Spleen (tissue), 13 donors: ENCODE data around the gene CCDC88B. TPM values are rescaled to one million over a fixed set of nuclear protein-coding genes. Genes with fewer than 3 reads are reported as not detected.

Experiments
- DNase-seq: peaks from one replicate; pipeline ENCODE4 v3.0.0-alpha.2; 2020
- H3K27ac ChIP-seq, 8 donors: fragments of 200-600 bp; sonication (generic) in 7 of 8; 1 replicate in 4 of 8; 2 replicates in 4 of 8; pipeline versions ENCODE4 v1.5.0 to v1.8.0; 2016 to 2021; ENCODE audit warnings: inconsistent platforms in 4 of 8, mild to moderate bottlenecking in 4 of 8, moderate library complexity in 1 of 8
- H3K27me3 ChIP-seq, 7 donors: fragments of 200-600 bp; sonication (generic) in 6 of 7; replicated peaks in 1 of 7; 1 replicate in 4 of 7; 2 replicates in 3 of 7; pipeline versions ENCODE4 v1.5.0 to v1.8.0; 2016 to 2021; ENCODE audit warnings: inconsistent platforms in 3 of 7, mild to moderate bottlenecking in 1 of 7
- H3K36me3 ChIP-seq, 6 donors: fragments of 200-600 bp; sonication (generic) in 5 of 6; 1 replicate in 4 of 6; 2 replicates in 2 of 6; pipeline versions ENCODE4 v1.5.0 to v1.8.0; 2016 to 2021; ENCODE audit warnings: inconsistent platforms in 2 of 6
- H3K4me1 ChIP-seq, 6 donors: fragments of 200-600 bp; sonication (generic) in 5 of 6; 1 replicate in 3 of 6; 2 replicates in 3 of 6; pipeline versions ENCODE4 v1.5.0 to v1.8.0; 2016 to 2021; ENCODE audit warnings: inconsistent platforms in 3 of 6
- H3K4me3 ChIP-seq, 8 donors: fragments of 200-600 bp; sonication (generic) in 7 of 8; 1 replicate in 4 of 8; 2 replicates in 4 of 8; pipeline versions ENCODE4 v1.5.0 to v1.8.0; 2016 to 2021; ENCODE audit warnings: inconsistent platforms in 4 of 8, mild to moderate bottlenecking in 4 of 8, moderate library complexity in 2 of 8
- H3K9me3 ChIP-seq, 8 donors: fragments of 200-600 bp; sonication (generic) in 7 of 8; 1 replicate in 4 of 8; 2 replicates in 4 of 8; pipeline versions ENCODE4 v1.5.0 to v1.8.0; 2016 to 2021; ENCODE audit warnings: inconsistent platforms in 4 of 8
- POLR2A ChIP-seq, 3 donors: fragments of 450-650 bp; IDR thresholded peaks; one replicate each; pipeline ENCODE4 v1.5.1; 2017; ENCODE audit warnings: antibody characterized with exemption in 3 of 3, mild to moderate bottlenecking in 1 of 3
- POLR2AphosphoS5 ChIP-seq, 3 donors: sonication (generic); formaldehyde crosslinking; IDR thresholded peaks; one replicate each; pipeline ENCODE4 v1.5.1; 2017; ENCODE audit warnings: antibody characterized with exemption in 3 of 3
- WGBS, 5 donors: extraction: QIAGEN DNeasy Blood & Tissue Kit in 3 of 5; methylation state at CpG; one replicate each; pipeline versions ENCODE4 v1.1.5 to v1.1.7; 2013 to 2018; 5-methylcytosine and 5-hydroxymethylcytosine counted together
- intact Hi-C: fragments of 100-400 bp; cut with DNase I; formaldehyde crosslinking; loops from one replicate; pipeline ENCODE4 v1.15.0; 2023; ENCODE audit warnings: low total_unique reads
- long read RNA-seq, 2 donors: transcript quantifications; one replicate each; lab custom pipeline, GENCODE V29; 2026
- polyA plus RNA-seq, 3 donors: library from polyadenylated mRNA; stranded (reverse); fragments of 200-250 nt; gene quantifications; one replicate each; pipeline ENCODE4 v1.2.1, GENCODE V29; 2013
- total RNA-seq, 7 donors: library from RNA; depleted of rRNA in 3 of 7; stranded (reverse); fragments of >200 nt in 3 of 7; fragmentation: NEBNext Ultra II Directional in 4 of 7; extraction: Animal tissue kit (Norgen Biotek cat#: 25700) in 4 of 7; gene quantifications; one replicate each; pipeline versions ENCODE4 v1.1.0 to v1.2.1, GENCODE V29; 2016 to 2021
- TF ChIP-seq, protein P1 (sequence below), 11 experiments: fragments of 200-600 bp in 7 of 11; fragments of 450-650 bp in 4 of 11; sonication (generic) in 4 of 11; IDR thresholded peaks in 8 of 11; conservative IDR thresholded peaks in 3 of 11; 1 replicate in 7 of 11; 2 replicates in 4 of 11; pipeline versions ENCODE4 v1.4.0 to v1.8.0; 2016 to 2021; ENCODE audit warnings: antibody characterized with exemption in 11 of 11, inconsistent platforms in 4 of 11, mild to moderate bottlenecking in 1 of 11
- donor health status: healthy with polysubstance abuse.
- donor health status: DM: no; HTN: no; CAD: no; lungs with moderate emphysema.
- donor health status: DM: no; HTN: no; CAD: no.
- donor health status: Bipolar disorder and iron deficiency.
- donor health status: healthy.
- donor health status: DM: no; HTN: no; CAD: no.
- donor health status: DM: yes; HTN: yes; CAD: no.

The CCDC88B gene, protein sequence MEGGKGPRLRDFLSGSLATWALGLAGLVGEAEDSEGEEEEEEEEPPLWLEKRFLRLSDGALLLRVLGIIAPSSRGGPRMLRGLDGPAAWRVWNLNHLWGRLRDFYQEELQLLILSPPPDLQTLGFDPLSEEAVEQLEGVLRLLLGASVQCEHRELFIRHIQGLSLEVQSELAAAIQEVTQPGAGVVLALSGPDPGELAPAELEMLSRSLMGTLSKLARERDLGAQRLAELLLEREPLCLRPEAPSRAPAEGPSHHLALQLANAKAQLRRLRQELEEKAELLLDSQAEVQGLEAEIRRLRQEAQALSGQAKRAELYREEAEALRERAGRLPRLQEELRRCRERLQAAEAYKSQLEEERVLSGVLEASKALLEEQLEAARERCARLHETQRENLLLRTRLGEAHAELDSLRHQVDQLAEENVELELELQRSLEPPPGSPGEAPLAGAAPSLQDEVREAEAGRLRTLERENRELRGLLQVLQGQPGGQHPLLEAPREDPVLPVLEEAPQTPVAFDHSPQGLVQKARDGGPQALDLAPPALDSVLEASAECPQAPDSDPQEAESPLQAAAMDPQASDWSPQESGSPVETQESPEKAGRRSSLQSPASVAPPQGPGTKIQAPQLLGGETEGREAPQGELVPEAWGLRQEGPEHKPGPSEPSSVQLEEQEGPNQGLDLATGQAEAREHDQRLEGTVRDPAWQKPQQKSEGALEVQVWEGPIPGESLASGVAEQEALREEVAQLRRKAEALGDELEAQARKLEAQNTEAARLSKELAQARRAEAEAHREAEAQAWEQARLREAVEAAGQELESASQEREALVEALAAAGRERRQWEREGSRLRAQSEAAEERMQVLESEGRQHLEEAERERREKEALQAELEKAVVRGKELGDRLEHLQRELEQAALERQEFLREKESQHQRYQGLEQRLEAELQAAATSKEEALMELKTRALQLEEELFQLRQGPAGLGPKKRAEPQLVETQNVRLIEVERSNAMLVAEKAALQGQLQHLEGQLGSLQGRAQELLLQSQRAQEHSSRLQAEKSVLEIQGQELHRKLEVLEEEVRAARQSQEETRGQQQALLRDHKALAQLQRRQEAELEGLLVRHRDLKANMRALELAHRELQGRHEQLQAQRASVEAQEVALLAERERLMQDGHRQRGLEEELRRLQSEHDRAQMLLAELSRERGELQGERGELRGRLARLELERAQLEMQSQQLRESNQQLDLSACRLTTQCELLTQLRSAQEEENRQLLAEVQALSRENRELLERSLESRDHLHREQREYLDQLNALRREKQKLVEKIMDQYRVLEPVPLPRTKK (N-terminal part only)
- total RNA-seq, result 100 to 1,000 TPM in 3 of 7 donors, 10 to 100 TPM in 4; 64.3 to 128 (median 86.6) TPM
- polyA plus RNA-seq, result 100 to 1,000 TPM; 225 to 638 (median 623) TPM
- long read RNA-seq, donor 1, partial matches to known transcripts, result 0 of 1 reads
- long read RNA-seq, donor 1, other reads (novel, unspliced or antisense), result 0 of 1 reads
- long read RNA-seq, donor 2, partial matches to known transcripts, result 0 of 1 reads
- long read RNA-seq, donor 2, other reads (novel, unspliced or antisense), result 0 of 1 reads

DNA sequence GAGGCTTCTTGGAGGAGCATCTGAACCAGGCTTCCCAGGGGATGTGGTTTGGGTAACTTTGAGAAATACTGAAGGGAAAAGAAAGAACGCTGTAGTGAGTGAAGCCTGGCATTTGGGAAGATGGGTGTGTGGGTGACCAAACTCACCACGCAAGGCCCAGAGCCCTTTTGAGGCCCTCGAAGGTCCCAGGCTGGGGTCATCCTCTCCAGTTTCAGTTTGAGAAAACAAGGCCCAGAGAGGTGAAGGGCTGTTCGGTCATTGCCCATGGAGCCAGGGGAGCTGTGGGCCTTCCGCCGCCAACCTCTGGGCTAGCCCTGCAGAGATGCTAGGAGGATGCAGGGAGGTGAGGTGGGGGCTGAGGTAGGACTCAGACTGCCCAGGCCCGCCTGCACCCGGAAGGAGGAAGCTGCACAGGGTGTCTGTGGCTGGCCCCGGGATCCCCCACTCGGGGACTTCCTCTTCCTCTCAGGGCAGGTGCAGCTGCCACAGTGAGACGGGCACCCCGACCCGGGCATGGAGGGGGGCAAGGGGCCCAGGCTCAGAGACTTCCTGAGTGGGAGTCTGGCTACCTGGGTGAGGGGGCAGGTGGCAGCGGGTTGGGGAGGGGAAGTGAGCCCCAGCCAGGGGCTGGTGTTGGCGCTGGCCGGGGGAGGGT, at the start of gene CCDC88B:
CCDC88B (plus strand) TSS at position 451 of the 655 bp plus-strand sequence; CDS start at position 514, 63 bp downstream.
- Histone ChIP-seq H3K27me3 (peaks cover 0 to 5% (median 0%) of the 10 kb centered on the region in 7 donors), H3K4me1 (peaks cover 22 to 93% (median 52%) of the 10 kb centered on the region in 6 donors), H3K4me3 (peak within 1 kb of the TSS; percentile 34 to 82 (median 50)), H3K27ac (peak within 1 kb of the TSS; percentile 63 to 95 (median 88)), H3K9me3 (no peaks in the 10 kb centered on the region), H3K36me3 (peaks cover 0 to 33% (median 16%) of the 10 kb centered on the region in 6 donors)
- peak; percentile 99 for DNase-seq
- WGBS, 5 donors, result 14 to 36% (median 21%) methylated on average over 10 to 16 of the region's 16 CpGs
- intact Hi-C loops, result no loop called here
- TF ChIP-seq, protein P1, sequence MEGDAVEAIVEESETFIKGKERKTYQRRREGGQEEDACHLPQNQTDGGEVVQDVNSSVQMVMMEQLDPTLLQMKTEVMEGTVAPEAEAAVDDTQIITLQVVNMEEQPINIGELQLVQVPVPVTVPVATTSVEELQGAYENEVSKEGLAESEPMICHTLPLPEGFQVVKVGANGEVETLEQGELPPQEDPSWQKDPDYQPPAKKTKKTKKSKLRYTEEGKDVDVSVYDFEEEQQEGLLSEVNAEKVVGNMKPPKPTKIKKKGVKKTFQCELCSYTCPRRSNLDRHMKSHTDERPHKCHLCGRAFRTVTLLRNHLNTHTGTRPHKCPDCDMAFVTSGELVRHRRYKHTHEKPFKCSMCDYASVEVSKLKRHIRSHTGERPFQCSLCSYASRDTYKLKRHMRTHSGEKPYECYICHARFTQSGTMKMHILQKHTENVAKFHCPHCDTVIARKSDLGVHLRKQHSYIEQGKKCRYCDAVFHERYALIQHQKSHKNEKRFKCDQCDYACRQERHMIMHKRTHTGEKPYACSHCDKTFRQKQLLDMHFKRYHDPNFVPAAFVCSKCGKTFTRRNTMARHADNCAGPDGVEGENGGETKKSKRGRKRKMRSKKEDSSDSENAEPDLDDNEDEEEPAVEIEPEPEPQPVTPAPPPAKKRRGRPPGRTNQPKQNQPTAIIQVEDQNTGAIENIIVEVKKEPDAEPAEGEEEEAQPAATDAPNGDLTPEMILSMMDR (IDR thresholded peaks at IDR 0.05 in 8 of 11, conservative IDR thresholded peaks at IDR 0.05 in 3 of 11), result no peak
- TF ChIP-seq POLR2AphosphoS5 (IDR thresholded peaks at IDR 0.05) (peak; percentile 84 to 90 (median 84)), POLR2A (IDR thresholded peaks at IDR 0.05) (peak in 1 of 3 donors; percentile 4)

DNA sequence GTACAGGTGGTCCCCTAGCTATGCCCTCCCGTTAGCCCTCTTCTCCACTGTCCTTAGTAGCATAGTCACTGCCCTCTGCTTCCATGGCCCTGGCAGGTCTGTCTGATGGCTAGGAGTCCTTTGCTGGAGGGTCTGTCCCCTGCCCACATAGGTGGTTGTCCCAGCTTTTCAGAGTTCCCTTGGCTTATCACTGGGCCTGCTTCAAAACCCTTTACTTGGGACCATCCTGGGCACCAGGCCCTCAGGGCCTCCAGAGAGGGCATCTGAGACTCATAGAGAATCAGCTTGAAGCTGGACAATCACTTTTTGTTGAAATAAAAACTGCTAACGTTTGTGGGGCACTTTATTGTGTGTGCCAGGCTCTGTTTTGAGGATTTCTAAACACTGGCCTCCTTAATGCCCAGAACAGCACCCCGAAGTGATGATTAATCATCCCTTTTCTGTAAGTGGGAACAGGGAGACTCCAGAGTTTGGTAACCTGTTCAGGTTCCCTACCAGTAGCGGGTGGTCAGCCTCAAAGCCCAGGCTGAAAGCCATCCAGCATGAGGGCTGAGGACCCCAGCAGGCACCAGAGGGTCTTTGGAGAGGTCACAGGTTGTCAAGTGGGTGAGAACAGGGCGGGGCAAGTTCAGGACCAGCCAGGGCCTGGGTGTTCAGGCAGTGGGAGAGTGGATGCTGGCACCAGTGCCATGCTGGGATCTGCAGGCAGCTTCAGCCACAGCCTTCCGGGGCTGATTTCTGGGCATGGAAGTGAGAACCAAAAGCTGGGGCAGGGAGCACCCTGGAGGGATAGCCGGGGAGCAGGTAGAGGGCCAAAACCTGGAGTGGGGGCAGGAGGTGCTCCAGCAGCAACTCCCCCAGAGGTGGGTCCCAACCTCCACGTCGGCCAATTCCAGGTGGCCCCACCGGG, 49.4 kb upstream of the CCDC88B start:
- Histone ChIP-seq H3K9me3 (no peaks in the 10 kb centered on the region), H3K27ac (no peak overlapping the region), H3K4me3 (peak overlapping the region in 1 of 8 donors; percentile 69), H3K36me3 (peaks cover 0 to 19% (median 0%) of the 10 kb centered on the region in 6 donors), H3K27me3 (peaks cover 6 to 58% (median 49%) of the 10 kb centered on the region in 7 donors), H3K4me1 (peaks cover 13 to 48% (median 35%) of the 10 kb centered on the region in 6 donors)
- WGBS, 5 donors, result 56 to 74% (median 63%) methylated on average over 7 to 10 of the region's 10 CpGs
- intact Hi-C loops, result no loop called here
- DNase-seq, result no peak
- TF ChIP-seq, protein P1 (IDR thresholded peaks at IDR 0.05 in 8 of 11, conservative IDR thresholded peaks at IDR 0.05 in 3 of 11), result no peak
- TF ChIP-seq POLR2A (IDR thresholded peaks at IDR 0.05) (no peak), POLR2AphosphoS5 (IDR thresholded peaks at IDR 0.05) (no peak)
